Liver (tissue), 9 donors: ENCODE data around the gene GAP43. TPM values are rescaled to one million over a fixed set of nuclear protein-coding genes. Genes with fewer than 3 reads are reported as not detected.

Experiments
- DNase-seq: peaks from one replicate; pipeline ENCODE4 v3.0.0-alpha.2; 2017; ENCODE audit warnings: low spot score
- H3K27ac ChIP-seq, 2 donors: one replicate each; pipeline ENCODE4 v1.7.0; 2013; ENCODE audit warnings: inconsistent platforms in 2 of 2, low read length in 2 of 2, control low read depth in 1 of 2, low read depth in 1 of 2, mild to moderate bottlenecking in 1 of 2
- H3K27me3 ChIP-seq, 4 donors: one replicate each; pipeline versions ENCODE4 v1.6.1 to v1.7.0; 2013; ENCODE audit warnings: low read length in 3 of 4, inconsistent platforms in 1 of 4, mild to moderate bottlenecking in 1 of 4, moderate library complexity in 1 of 4; ENCODE audit not compliant: control insufficient read depth in 4 of 4, insufficient read depth in 4 of 4
- H3K36me3 ChIP-seq, 4 donors: one replicate each; pipeline versions ENCODE4 v1.6.1 to v1.7.0; 2013; ENCODE audit warnings: low read length in 3 of 4, mild to moderate bottlenecking in 3 of 4, low read depth in 1 of 4, moderate library complexity in 1 of 4; ENCODE audit not compliant: control insufficient read depth in 4 of 4, insufficient read depth in 3 of 4
- H3K4me1 ChIP-seq, 4 donors: one replicate each; pipeline versions ENCODE4 v1.6.1 to v1.7.0; 2013; ENCODE audit warnings: low read length in 3 of 4, mild to moderate bottlenecking in 3 of 4, moderate library complexity in 1 of 4; ENCODE audit not compliant: control insufficient read depth in 4 of 4, insufficient read depth in 4 of 4
- H3K4me3 ChIP-seq, 3 donors: one replicate each; pipeline versions ENCODE4 v1.6.1 to v1.7.0; 2013; ENCODE audit warnings: low read length in 3 of 3, control low read depth in 1 of 3, low read depth in 1 of 3, mild to moderate bottlenecking in 1 of 3
- H3K9ac ChIP-seq, 2 donors: one replicate each; pipeline ENCODE4 v1.7.0; 2013; ENCODE audit warnings: low read length in 2 of 2, mild to moderate bottlenecking in 2 of 2, moderate library complexity in 2 of 2, control low read depth in 1 of 2, low read depth in 1 of 2
- H3K9me3 ChIP-seq, 4 donors: one replicate each; pipeline versions ENCODE4 v1.6.1 to v1.7.0; 2013; ENCODE audit warnings: low read length in 3 of 4; ENCODE audit not compliant: control insufficient read depth in 4 of 4
- ATF3 ChIP-seq: IDR thresholded peaks from 2 replicates; pipeline ENCODE4 v1.6.1; 2016; ENCODE audit warnings: antibody characterized with exemption
- CTCF ChIP-seq: fragments of 150-350 bp; IDR thresholded peaks from 2 replicates; pipeline ENCODE4 v1.5.1; 2017; ENCODE audit warnings: improper control_type of control experiment, low read depth, low read length; ENCODE audit not compliant: missing input control
- EGR1 ChIP-seq, 2 donors: IDR thresholded peaks; 2 replicates each; pipeline ENCODE4 v1.6.1; 2016 to 2018; ENCODE audit warnings: antibody characterized with exemption in 2 of 2, low read depth in 2 of 2
- FOXA2 ChIP-seq: IDR thresholded peaks from 2 replicates; pipeline ENCODE4 v1.6.1; 2016; ENCODE audit warnings: antibody characterized with exemption
- GABPA ChIP-seq, 2 donors: IDR thresholded peaks in 1 of 2; conservative IDR thresholded peaks in 1 of 2; 2 replicates each; pipeline ENCODE4 v1.6.1; 2016; ENCODE audit warnings: antibody characterized with exemption in 2 of 2, mild to moderate bottlenecking in 1 of 2, moderate library complexity in 1 of 2
- HNF4A ChIP-seq, 2 donors: conservative IDR thresholded peaks; 2 replicates each; pipeline ENCODE4 v1.6.1; 2016; ENCODE audit warnings: antibody characterized with exemption in 2 of 2, mild to moderate bottlenecking in 2 of 2
- HNF4G ChIP-seq: IDR thresholded peaks from 2 replicates; pipeline ENCODE4 v1.6.1; 2016; ENCODE audit warnings: antibody characterized with exemption
- MAX ChIP-seq: IDR thresholded peaks from 2 replicates; pipeline ENCODE4 v1.6.1; 2016; ENCODE audit warnings: antibody characterized with exemption
- NR2F2 ChIP-seq: IDR thresholded peaks from 2 replicates; pipeline ENCODE4 v1.6.1; 2016; ENCODE audit warnings: antibody characterized with exemption
- RAD21 ChIP-seq, 2 donors: IDR thresholded peaks; 2 replicates each; pipeline ENCODE4 v1.6.1; 2016; ENCODE audit warnings: antibody characterized with exemption in 2 of 2, mild to moderate bottlenecking in 2 of 2
- REST ChIP-seq: IDR thresholded peaks from 2 replicates; pipeline ENCODE4 v1.6.1; 2016; ENCODE audit warnings: antibody characterized with exemption, mild to moderate bottlenecking
- YY1 ChIP-seq: IDR thresholded peaks from 2 replicates; pipeline ENCODE4 v1.6.1; 2016; ENCODE audit warnings: antibody characterized with exemption, mild to moderate bottlenecking
- ZBTB33 ChIP-seq: IDR thresholded peaks from 2 replicates; pipeline ENCODE4 v1.6.1; 2016; ENCODE audit warnings: antibody characterized with exemption
- WGBS: extraction: QIAGEN DNeasy Blood & Tissue Kit; methylation state at CpG from one replicate; pipeline ENCODE4 v1.1.7; 2013; 5-methylcytosine and 5-hydroxymethylcytosine counted together
- polyA plus RNA-seq, 2 donors: library from polyadenylated mRNA; stranded (reverse) in 1 of 2; unstranded in 1 of 2; fragments of 200-250 nt in 1 of 2; fragments of >200 nt in 1 of 2; fragmentation: Nextera tagmentation in 1 of 2; extraction: Ambion mirVana in 1 of 2; gene quantifications; one replicate each; pipeline versions ENCODE4 v1.2.1 to v1.2.3, GENCODE V29; 2013 to 2015
- total RNA-seq, 2 donors: library from RNA; depleted of rRNA; stranded (reverse); fragments of >200 nt; gene quantifications; one replicate each; pipeline ENCODE4 v1.2.3, GENCODE V29; 2014
- donor health status: healthy.
- donor health status: healthy.
- donor health status: healthy.
- donor health status: healthy.
- donor health status: healthy.

The GAP43 gene
- total and polyA plus RNA-seq, 4 donors, result 0.06 TPM; not detected in 3

- DNase-seq, result no peak
- WGBS, result 37% methylated on average over 5 of the region's 5 CpGs
- Histone ChIP-seq H3K4me3 (no peak overlapping the region), H3K27ac (no peak overlapping the region), H3K4me1 (peaks cover 0 to 5% (median under 1%) of the 10 kb centered on the region in 4 donors), H3K9me3 (no peaks in the 10 kb centered on the region), H3K27me3 (peaks cover 0 to 6% (median 2%) of the 10 kb centered on the region in 4 donors), H3K9ac (no peak overlapping the region), H3K36me3 (no peaks in the 10 kb centered on the region)
- no peak for TF ChIP-seq FOXA2
- TF ChIP-seq CTCF, result no peak
- no peak for TF ChIP-seq RAD21 (IDR thresholded peaks at IDR 0.05)
- no peak for TF ChIP-seq REST
- TF ChIP-seq GABPA (IDR thresholded peaks at IDR 0.05 in 1 of 2, conservative IDR thresholded peaks at IDR 0.05 in 1 of 2), result no peak
- no peak for TF ChIP-seq HNF4G
Observed at GRCh38 chr3:115624901-115625300, 1.6 kb downstream of the GAP43 start.

GRCh38 chr3:115626006-115626409 is 2.7 kb downstream of the GAP43 start:
- Histone ChIP-seq H3K9me3 (no peaks in the 10 kb centered on the region), H3K4me3 (no peak overlapping the region), H3K36me3 (no peaks in the 10 kb centered on the region), H3K9ac (no peak overlapping the region), H3K4me1 (peaks cover 0 to 5% (median under 1%) of the 10 kb centered on the region in 4 donors), H3K27ac (no peak overlapping the region), H3K27me3 (peaks cover 0 to 6% (median 2%) of the 10 kb centered on the region in 4 donors)
- TF ChIP-seq ATF3, result no peak
- no peak for TF ChIP-seq ZBTB33
- TF ChIP-seq FOXA2, result no peak
- TF ChIP-seq MAX, result no peak
- no peak for TF ChIP-seq NR2F2
- TF ChIP-seq RAD21 (IDR thresholded peaks at IDR 0.05), result no peak
- no peak for TF ChIP-seq HNF4A (conservative IDR thresholded peaks at IDR 0.05)
- TF ChIP-seq CTCF, result no peak
- no peak for TF ChIP-seq EGR1 (IDR thresholded peaks at IDR 0.05; ENCODE audit: low read depth in 2 of 2)
- TF ChIP-seq GABPA (IDR thresholded peaks at IDR 0.05 in 1 of 2, conservative IDR thresholded peaks at IDR 0.05 in 1 of 2), result no peak
- TF ChIP-seq YY1, result no peak
- 28% methylated on average over 5 of the region's 5 CpGs for WGBS
- no peak for DNase-seq
